ENCODE measurements around the gene PLXNA4. TPM values are rescaled to one million over a fixed set of nuclear protein-coding genes. Genes with fewer than 3 reads are reported as not detected.
A peak's percentile ranks its signal among the peaks of the same experiment; 100 is the strongest.

Gene PLXNA4
- total RNA-seq, 1 experiment from 2014 or later, result 0.81 TPM

- ATAC-seq (peak; percentile 82), DNase-seq (ENCODE audit: low spot score) (no peak)
- no peaks in the 10 kb centered on the region for H3K9me3 Mint-ChIP-seq
- no peaks in the 10 kb centered on the region for H3K36me3 Mint-ChIP-seq
- no peak overlapping the region for H3K27ac Mint-ChIP-seq
- peaks cover 25% of the 10 kb centered on the region for H3K4me1 Mint-ChIP-seq
- POLR2A ChIA-PET, result no interaction called here
- H3K4me3 Mint-ChIP-seq, result no peak overlapping the region
- CTCF ChIA-PET, result no interaction called here
- TF ChIP-seq ESRRA (CRISPR knock-in tag; IDR thresholded peaks at IDR 0.05; ENCODE audit: borderline replicate concordance), result no peak
- no peak for TF ChIP-seq SOX15 (CRISPR knock-in tag; IDR thresholded peaks at IDR 0.05)
- TF ChIP-seq FOXP1 (CRISPR knock-in tag; IDR thresholded peaks at IDR 0.05; ENCODE audit: borderline replicate concordance), result no peak
- TF ChIP-seq MYBL2 (CRISPR knock-in tag; IDR thresholded peaks at IDR 0.05), result no peak
- no peak for TF ChIP-seq ZNF512 (CRISPR knock-in tag; IDR thresholded peaks at IDR 0.05; ENCODE audit: borderline replicate concordance)
- TF ChIP-seq ATF3 (CRISPR knock-in tag; conservative IDR thresholded peaks at IDR 0.05), result no peak
- no peak for TF ChIP-seq ARID4B (CRISPR knock-in tag; IDR thresholded peaks at IDR 0.05; ENCODE audit: borderline replicate concordance)
- TF ChIP-seq ZBTB21 (CRISPR knock-in tag; IDR thresholded peaks at IDR 0.05; ENCODE audit: borderline replicate concordance), result no peak
- TF ChIP-seq NR3C1 (CRISPR knock-in tag; conservative IDR thresholded peaks at IDR 0.05; ENCODE audit: low read depth), result no peak
- TF ChIP-seq NFE2L1 (CRISPR knock-in tag; IDR thresholded peaks at IDR 0.05), result no peak
- H3K27me3 Mint-ChIP-seq (ENCODE audit: low read depth), result peaks cover 4% of the 10 kb centered on the region
Observed at GRCh38 chr7:132142006-132142405, 434.3 kb downstream of the PLXNA4 start.

- Mint-ChIP-seq H3K9me3 (no peaks in the 10 kb centered on the region), H3K36me3 (no peaks in the 10 kb centered on the region), H3K4me3 (no peak overlapping the region), H3K4me1 (peaks cover 25% of the 10 kb centered on the region), H3K27ac (no peak overlapping the region), H3K27me3 (ENCODE audit: low read depth) (peaks cover 4% of the 10 kb centered on the region)
- ChIA-PET POLR2A (no interaction called here), CTCF (no interaction called here)
- no peak for DNase-seq (ENCODE audit: low spot score)
- no peak for ATAC-seq
- no peak for TF ChIP-seq NR2C2 (CRISPR knock-in tag; IDR thresholded peaks at IDR 0.05)
- TF ChIP-seq ERG (CRISPR knock-in tag; IDR thresholded peaks at IDR 0.05), result no peak
Observed at GRCh38 chr7:132141109-132141508, 435.2 kb downstream of the PLXNA4 start.

- H3K27ac Mint-ChIP-seq, result no peak overlapping the region
- no peaks in the 10 kb centered on the region for H3K36me3 Mint-ChIP-seq
- H3K9me3 Mint-ChIP-seq, result no peaks in the 10 kb centered on the region
- no peak overlapping the region for H3K4me3 Mint-ChIP-seq
- DNase-seq (ENCODE audit: low spot score) (no peak), ATAC-seq (no peak)
- ChIA-PET CTCF (interaction anchor here (1.4 to 1.6 kb wide), 2 partner anchors 10 to 194 kb away, joined by 4 read pairs; no protein-coding TSS in a partner anchor), POLR2A (no interaction called here)
- H3K27me3 Mint-ChIP-seq (ENCODE audit: low read depth), result peaks cover 4% of the 10 kb centered on the region
- peaks cover 25% of the 10 kb centered on the region for H3K4me1 Mint-ChIP-seq
- TF ChIP-seq ELF4 (CRISPR knock-in tag; IDR thresholded peaks at IDR 0.05; ENCODE audit: low read depth) (no peak), ZNF512 (CRISPR knock-in tag; IDR thresholded peaks at IDR 0.05; ENCODE audit: borderline replicate concordance) (no peak), FOXP4 (CRISPR knock-in tag; IDR thresholded peaks at IDR 0.05) (no peak), ZNF396 (CRISPR knock-in tag; IDR thresholded peaks at IDR 0.05; ENCODE audit: borderline replicate concordance) (no peak), ZNF281 (CRISPR knock-in tag; IDR thresholded peaks at IDR 0.05) (no peak)
Observed at GRCh38 chr7:132140341-132140740, 435.9 kb downstream of the PLXNA4 start.

All from WTC11 (cell line).